Eye (tissue), 1 donor: ENCODE measurements around the gene CACNA1I.

Experiments used
- DNase-seq: peaks from one replicate; pipeline ENCODE4 v3.0.0-alpha.2; 2015

The CACNA1I gene

GRCh38 chr22:39654131-39654926 is 83.8 kb downstream of the CACNA1I start:
- DNase-seq = no peak

DNA sequence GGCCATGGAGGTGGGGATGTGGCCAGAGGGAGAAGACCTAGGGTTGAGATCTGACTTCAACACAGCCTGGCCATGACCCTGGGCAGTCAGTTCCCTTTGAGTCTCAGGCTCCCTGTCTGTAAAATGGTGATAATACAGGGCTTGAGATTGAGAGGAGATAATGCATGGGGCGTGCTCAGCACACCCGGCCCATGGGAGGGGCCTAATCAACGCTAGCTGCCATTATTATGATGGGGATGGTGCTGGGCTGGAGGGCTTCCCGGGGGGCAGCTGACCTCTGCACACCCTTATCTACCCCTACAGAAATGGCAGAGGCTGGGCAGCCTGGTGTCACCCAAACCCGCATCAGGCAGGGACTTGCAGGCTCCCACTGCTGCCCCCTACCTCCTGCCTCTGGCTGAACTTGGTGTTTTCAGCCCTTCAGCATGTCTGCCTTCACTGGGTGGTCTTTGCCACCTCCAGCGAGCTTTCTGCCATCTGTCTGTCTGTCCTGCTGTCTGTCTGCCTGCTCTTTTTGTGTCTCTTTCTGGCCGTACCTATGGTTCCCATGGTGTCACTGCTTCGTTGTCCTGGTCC is 84.5 kb downstream of the CACNA1I start:
- DNase-seq = peak; percentile 28

DNA sequence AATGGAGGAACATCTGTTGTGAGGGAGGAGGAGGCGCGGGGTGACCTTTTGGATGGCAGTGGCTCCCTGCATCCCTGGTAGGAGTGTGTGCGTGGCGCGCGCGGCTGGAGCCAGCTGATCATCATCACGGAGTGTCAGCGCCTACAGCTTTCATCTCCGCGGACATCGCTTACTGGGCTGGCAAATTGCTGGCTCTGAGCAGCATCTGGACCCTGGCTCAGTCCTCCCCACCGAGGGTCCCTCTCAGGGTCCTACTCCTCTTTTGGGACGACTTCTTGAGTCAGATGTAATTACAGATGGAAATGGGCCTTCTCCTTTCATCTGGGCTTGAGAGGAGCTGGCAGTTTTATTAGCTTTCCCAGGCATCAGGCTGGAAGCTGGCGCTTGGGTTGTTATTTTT is 85.3 kb downstream of the CACNA1I start:
- DNase-seq = peak; percentile 71

DNA sequence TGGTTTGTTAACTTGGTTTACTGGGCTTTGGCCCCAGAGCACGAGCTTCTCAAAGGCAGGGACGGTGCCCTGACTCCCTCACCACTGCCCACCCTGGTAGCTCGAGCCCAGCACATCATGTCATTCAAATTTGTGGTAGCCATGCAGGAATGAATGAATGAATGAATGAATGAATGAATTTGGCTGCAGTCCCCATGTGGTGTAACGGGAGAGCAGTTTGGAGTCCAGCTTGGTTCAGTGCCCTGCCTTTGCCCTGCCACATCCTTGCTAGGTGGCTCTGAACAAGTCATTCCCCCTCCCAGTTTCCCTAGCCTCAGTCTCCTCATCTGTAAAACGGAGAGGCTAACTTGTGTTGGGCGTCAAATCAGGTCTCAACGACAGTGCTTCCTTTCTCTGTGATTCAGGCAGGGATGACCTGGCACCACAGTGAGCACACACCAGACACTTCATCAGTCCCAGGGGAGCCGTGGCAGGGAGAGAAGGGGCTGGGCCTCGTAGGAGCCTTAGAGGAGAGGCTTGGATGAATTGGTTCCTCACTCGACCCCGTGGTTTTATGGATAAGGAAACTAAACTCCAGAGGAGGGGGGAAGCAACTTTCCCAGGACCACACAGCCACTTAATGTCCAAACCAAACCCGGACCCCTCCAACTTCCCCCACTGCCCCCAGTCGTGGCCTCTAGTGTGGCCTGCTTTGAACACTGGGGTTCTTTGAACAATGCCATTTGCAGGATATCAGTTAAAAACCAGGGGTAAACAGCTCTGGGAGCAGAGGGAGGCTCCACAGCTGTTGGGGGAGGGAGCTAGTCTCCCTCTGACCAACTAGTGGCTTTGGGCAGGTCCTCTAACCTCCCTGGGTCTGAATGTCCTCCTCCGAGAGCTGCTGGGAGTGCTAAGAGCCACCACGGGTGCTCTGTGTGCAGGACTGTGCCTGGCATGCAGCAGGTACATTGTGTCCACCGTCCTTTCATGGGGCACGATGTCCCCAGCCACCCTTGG is 86.2 kb downstream of the CACNA1I start:
- no peak for DNase-seq

DNA sequence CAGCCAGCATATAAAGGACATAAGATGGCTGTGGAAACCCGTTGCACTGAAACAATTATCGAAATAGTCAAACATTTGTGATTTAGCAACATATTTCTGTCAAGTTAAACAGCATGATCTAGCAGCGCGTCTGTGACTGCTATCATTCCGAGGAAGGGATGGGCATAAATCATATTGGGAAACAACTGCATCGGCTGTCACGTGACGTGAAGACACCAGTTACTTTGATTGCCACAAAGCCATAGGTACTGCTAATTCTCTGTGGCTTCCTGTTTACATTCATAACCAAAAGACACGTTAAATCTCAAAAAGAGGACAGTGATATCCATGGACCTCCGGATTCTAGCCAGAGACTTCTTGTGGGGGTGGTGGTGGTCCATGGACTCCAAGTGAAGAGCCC is 87.8 kb downstream of the CACNA1I start:
- DNase-seq = no peak

GRCh38 chr22:39658806-39659463 is 88.4 kb downstream of the CACNA1I start:
- no peak for DNase-seq

DNA sequence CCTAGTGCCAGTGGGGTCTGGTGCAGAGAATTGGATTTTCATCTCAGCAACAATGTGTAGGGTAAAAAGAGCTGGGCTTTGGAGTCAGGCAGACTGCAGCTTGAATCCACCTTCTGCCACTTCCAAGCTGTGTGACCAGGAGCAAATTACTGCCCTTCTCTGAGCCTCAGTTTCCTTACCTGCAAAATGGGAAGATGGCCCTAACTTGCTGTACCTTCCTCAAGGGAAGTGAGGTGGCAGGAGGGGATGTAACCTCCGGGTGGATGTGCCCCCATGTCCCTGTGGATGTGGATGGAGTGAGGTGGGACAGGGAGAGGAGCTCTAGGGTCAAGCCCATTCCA is 90.9 kb downstream of the CACNA1I start:
- DNase-seq = no peak

GRCh38 chr22:39661842-39662685 is 91.5 kb downstream of the CACNA1I start:
- peak; percentile 45 for DNase-seq

DNA sequence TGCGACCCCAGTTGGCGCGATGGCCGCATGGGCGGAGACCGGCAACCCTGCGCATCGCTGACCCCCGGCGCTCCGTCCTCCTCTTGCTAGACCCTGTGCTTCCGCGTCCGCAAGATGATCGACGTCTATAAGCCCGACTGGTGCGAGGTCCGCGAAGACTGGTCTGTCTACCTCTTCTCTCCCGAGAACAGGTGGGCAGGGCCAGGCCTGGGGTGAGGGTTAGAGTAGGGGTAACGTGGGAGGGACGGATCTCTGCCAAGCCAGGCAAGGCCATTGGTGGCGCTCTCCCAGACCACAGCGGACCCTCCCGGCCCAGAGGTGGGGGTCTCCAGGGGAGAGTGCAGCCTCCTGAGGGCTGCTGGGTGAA is 92.1 kb downstream of the CACNA1I start:
- DNase-seq = no peak

- DNase-seq = no peak
Observed at GRCh38 chr22:39663751-39664150, 93.2 kb downstream of the CACNA1I start.

- DNase-seq = peak; percentile 47
Observed at GRCh38 chr22:39664485-39665200, 94.1 kb downstream of the CACNA1I start.

GRCh38 chr22:39665229-39665628 is 94.7 kb downstream of the CACNA1I start:
- DNase-seq = no peak

DNA sequence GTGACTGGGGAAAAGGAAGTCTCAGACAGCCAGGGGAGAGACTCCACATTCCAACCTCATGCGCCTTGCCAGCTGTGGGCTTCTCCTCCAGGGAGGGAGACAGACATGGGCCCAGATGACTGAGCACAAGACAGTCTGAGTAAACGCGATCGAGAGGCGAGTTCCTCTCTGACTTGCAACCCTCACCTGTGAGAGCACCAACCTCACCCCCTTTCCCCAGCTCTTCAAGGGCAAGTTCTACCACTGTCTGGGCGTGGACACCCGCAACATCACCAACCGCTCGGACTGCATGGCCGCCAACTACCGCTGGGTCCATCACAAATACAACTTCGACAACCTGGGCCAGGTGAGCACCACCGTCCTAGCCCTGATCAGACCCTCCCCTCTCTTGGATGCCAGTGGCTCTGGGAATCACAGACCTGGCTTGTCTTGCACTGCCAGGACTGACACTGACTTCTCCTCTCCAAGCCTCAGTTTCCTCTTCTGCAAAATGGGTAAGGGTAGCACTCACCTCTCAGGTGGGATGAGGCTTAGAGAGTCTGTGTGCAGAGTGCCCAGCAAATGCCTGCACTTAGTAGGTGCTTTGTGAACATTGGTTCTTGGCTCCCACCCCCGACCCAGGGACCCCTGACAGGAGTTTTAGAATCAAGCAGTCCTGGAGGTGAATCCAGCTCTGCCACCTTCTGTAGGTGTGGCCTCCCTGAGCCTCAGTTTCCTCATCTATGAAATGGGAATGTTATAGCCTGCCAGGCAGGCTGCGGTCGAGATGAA is 95.3 kb downstream of the CACNA1I start:
- DNase-seq = no peak

- DNase-seq = no peak
Observed at GRCh38 chr22:39666495-39666894, 95.9 kb downstream of the CACNA1I start.

DNA sequence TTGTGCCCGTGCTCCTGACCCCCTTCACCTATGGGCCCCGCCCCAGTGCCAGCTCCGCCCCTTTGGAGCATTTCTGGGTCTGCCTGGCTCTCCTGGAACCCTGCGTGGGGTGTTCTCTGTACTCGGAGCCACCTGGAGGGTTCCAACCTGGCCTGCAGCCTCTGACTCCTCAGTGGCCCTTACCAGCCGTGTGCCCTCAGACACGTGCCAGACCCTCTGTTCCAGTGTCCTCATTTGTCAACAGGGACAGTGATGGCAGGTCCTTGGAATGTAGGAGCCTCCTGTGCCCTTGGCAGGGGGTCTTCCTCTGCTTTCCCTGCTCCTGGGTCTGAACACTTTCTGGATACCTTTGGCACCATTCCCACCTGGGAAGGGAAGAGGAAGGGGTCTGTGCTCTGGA is 96.4 kb downstream of the CACNA1I start:
- DNase-seq = no peak

DNA sequence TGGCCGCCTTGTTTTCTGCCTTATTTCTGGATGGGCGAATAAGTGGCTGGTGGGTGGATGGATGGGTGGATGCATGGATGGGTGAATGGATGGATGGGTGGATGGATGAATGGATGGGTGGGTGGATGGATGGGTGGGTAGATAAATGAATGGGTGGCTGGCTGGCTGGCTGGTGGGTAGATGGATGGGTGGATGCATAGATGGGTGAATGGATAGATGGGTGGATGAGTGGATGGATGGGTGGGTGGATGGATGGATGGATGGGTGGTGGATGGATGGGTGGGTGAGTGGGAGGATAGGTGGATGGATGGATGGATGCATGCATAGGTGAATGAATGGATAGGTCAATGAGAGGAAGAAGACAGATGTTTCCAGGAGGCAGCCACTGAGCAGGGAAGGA is 98.9 kb downstream of the CACNA1I start:
- no peak for DNase-seq

GRCh38 chr22:39671936-39672335 is 101.4 kb downstream of the CACNA1I start:
- DNase-seq = no peak

- DNase-seq = no peak
Observed at GRCh38 chr22:39674536-39674935, 104.0 kb downstream of the CACNA1I start.

GRCh38 chr22:39675947-39676346 is 105.4 kb downstream of the CACNA1I start:
- peak; percentile 25 for DNase-seq

DNA sequence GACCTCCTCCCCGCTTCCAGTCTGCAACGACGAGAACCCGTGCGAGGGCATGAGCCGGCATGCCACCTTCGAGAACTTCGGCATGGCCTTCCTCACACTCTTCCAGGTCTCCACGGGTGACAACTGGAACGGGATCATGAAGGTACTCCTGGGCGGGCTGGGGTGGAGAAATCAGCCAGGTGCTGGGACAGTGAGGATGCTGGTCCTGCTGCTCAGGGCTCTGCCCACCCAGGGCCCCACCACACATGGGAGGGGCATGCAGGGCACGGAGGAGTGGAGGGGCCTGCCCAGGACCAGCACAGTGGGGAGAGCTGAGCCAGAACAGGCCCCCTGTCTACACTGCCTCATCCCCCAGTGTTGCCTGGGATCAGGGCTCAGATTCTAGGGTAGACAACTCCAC is 107.4 kb downstream of the CACNA1I start:
- no peak for DNase-seq
